Measurements from ENCODE around the gene AP3S1.

AP3S1 gene

DNA sequence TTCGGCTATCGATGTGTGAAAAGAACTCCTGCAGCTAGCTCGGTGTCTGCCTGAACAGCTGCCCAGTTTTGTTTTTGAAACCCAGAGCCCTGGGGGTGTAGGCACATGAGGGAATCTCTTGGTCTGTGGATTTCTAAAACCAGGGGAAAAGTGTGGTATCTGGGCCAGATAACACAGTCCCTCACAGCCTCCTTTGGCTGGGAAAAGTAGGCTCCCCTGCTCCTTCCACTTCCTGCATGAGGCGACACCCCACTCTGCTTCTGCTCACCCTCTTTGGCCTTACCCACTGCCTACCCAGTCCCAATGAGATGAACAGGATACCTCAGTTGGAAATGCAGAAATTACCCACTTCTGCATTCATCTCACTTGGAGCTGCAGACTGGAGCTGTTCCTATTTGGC lies 15.8 kb upstream of the AP3S1 start:
- DNase-seq = no peak

DNA sequence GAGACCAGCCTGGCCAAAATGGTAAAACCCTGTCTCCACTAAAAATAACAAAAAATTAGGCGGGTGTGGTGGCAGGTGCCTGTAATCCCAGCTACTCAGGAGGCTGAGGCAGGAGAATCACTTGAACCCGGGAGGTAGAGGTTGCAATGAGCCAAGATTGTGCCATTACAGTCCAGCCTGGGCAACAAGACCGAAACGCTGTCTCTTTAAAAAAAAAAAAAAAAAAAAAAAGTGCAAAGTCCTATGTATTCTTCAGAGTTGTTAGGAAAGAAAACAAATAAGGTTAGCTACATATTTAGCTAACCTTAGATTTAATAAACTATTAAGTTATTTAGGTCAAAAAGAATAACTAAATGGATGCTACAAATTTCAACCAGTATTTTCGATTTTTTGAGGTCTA lies 11.8 kb upstream of the AP3S1 start:
- DNase-seq = no peak

DNA sequence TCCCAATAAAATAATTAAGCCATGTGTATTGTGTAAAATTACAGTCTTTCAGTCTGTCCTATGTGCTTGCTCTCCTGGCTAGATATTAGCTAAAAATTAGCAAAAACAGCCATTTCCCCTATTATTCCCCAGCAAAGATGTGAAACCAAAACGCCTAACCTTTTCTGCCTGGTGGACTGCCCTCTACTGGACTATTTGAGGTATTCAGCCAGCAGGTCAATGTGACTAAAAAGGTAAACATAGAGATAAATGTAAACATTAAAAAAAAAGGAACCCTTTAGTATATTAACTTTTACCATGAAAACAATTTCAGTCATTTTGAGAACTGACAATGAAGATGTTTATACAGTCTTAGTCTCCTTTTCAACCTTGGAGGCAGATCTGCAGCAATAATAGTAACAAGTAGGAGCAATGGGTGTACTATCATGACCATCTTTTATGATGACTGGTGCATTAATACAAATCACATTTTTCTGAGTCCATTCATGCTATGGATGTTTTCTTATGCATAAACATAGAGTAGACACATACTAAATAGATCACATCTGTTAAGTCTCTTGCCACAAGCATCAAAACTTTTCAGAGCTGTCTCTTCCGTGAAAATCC lies 10.5 kb upstream of the AP3S1 start:
- no peak for DNase-seq

DNA sequence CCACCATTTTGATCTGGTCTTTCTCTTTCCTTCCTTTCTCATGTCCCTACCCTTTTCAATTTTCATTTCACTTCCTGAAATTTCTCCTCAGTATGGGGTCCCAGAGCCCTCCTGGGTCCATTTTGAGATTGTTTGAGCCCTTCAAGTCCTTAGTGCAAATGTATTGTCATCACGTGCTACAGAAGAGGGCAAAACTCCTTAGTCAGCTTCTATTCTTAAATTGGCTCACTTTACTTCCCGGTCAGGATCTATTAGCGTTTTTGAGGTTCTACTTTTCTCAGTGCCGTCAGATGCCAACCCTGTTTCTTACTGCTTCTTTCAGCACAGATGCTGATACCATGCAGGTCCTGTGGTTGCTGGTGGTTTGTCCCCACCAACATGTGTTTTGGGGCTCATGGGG lies 6.3 kb upstream of the AP3S1 start:
- no peak for DNase-seq

DNA sequence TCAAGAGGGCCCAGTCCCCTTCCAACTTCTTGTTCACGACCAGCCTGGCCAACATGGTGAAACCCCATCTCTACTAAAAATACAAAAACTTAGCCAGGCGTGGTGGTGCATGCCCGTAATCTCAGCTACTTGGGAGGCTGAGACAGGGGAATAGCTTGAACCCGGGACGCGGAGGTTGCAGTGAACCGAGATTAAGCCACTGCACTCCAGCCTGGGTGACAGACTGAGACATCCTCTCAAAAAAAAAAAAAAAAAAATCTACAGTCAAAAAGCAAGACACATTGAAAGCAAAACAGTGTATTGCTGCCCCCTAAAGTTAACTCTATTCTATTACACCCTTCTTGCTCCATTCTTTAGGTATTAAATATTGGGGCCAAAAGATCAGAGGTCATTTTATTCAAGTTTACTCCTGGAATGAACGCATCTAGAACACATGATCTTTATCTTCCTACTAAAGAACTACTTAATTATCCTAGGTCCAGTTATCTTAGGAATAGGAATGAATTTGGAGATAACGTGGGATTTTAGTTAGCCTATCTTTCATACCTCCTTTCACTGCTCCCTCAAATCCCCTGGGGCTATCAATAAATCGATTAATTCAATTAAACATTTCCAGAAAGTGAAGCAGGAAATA lies 2.7 kb upstream of the AP3S1 start:
- DNase-seq = no peak

DNA sequence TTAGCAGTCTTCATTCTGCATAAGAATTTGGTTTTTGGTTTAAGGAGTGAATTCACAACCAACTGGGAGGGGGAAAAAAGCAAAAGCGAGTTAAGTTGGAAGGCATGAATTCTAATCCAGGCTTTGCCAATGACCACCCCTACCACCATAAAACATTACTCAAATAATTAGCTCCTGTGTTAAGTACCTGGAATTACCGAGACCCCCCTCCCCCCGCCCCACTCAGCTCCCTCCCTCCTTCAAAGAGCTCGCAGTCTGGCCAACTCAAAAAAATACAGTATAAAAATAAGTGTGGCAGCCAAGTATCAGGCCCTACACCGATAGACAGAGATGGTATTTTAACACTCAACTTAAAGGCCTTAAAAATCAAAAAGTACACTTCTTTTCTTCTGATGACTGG lies 862 bp upstream of the AP3S1 start:
- no peak for DNase-seq

DNA sequence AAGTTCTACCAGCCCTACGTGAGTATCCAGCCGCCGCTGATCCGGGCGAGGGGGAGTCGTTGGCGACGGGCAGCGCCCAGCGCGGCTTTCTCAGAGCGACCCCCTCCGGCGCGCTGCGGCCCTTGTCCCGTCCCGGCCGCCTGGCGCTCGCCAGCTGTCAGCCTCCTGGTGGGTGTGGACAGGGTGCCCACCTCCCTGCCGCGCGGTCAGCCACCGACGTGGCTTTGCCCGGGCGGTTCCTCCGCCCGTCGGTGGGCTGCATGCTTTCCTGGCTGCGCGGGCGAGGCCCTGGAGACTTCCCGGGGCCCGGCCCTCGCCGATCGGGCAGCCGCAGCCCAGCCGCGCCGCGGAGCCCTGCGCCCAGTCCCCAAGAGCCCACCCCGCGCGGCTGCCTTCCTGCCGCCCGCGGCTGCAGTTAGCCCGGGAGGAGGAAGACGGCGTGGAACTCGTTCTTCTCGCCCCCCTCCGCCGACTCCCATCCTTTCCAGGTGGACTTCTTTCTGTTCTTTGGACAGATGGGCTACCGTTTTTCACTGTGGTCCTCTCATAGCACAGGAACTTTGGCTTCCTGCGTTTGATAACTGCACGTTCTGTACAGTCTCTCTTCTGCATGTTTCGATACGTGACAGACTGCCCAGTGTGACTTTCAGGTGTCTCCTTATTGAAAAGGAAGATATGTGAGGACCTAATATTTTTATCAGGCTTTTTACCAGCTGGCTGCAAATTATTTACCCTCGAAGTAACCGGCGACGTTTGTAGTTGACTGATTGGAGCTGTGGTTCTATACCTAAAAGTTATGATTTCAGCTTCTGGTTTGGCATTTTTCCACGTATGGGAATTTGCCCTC lies 577 bp downstream of the AP3S1 start:
- peak in 1 of 4 experiments; percentile 9 for DNase-seq

DNA sequence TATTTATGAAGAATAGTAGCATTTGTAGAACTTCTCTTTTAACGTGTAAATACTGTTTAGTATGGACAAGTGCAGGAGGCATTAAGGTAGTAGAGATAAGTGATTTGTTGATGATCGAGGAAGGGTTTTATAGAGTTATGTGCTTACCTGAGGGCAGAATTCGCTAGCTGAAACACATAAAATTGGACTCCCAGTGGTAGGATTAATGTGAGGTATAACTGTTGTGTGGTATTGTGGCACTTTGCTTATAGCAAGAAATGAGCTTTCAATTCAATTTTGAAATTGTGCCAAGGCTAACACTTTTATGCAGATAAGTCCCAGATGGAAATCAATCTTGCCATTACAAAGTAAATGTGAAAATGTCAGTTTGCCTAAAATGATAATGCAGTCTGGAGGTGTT lies 1.2 kb downstream of the AP3S1 start:
- no peak for DNase-seq

DNA sequence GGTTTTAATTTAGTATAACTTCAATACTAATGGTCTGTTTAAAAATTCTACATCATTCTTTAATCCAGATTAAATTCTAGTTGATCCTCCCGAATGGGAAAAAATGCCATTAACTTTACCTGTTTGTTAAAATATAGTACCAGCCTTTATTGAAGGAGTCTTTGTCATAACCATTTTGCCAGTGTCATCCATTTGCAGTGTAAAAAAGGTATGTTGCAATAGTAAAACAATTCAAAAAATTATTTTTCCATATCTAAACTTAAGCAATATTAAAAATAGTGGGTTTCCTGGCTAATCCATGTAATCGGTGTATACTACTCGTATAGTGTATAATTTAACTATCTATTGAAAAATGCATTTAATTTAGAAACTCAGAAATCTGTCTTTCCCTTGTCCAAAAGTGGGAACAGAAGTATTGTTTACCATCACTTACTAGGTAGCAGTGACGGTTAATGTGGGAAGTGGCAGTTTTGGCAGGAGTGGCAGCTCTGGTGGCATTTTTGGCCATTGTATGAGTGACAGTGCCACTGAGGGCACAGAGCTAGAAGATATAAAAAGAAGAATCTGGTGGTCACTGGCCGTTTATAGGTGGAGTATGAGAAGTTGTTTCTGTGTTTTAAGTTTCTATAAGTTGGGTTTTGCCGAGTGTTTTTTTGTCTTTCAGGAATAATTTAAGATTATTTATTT lies 1.9 kb downstream of the AP3S1 start:
- no peak for DNase-seq

DNA sequence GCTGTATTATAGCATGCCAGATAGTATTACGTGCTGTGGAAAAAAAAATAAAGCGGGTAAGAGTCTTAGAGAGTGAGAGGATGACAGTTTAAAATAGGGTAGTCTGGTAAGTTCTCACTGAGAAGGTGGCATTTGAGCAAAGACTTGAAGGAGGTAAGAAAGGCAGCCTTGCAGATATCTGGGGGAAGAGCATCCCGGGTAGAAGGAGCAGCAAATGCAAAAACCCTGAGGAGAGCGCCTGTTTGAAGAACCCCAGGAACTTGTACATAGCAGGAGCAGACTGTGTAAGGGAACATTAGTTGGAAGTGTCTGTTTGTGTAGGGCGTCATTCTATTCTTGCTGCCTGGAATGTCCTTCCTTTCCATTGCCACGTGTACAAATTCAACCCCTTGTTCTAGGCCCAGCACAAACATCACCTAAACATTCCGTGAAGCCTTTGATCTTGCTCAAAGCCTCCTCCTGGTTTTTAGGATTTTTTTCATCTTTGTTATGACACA lies 2.6 kb downstream of the AP3S1 start:
- no peak for DNase-seq

DNA sequence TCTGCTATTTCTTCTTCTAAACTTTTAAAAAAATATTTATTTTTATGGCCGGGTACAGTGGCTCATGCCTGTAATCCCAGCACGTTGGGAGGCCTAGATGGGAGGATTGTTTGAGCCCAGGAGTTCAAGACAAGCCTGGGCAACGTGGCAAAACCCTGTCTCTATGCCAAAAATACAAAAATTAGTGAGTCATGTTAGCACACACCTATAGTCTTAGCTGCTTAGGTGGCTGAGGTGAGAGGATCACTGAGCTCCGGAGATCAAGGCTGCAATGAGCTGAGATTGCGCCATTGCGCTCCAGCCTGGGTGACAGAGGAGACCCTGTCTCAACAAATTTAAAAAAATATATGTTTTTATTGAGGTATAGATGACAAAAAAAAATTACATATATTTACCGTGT lies 5.6 kb downstream of the AP3S1 start:
- DNase-seq = no peak

DNA sequence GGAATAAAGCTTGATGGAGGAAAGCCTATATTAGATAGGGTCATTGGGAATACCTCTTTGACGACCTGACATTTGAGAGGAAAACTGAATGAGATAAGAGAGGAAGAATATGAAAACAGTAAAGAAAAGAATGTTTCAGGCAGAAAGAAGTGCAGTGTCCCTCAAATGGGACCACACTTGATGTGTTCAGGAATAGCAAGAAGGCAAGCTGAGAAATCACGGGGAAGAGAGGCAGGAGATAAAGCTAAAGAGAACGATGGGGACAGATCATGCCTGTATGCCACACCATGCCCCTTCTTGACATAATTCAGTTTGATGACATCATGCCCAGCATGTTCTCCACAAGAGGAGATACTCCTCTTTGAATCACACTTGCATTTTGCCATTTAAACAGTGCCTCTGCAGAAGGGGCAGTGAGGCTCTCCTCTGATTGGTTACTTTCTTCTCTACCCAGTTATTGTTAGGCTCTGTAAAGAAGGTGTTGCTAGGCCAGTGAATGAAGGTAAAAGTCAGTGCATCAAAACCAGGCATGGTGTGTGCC lies 7.6 kb downstream of the AP3S1 start:
- DNase-seq = no peak

DNA sequence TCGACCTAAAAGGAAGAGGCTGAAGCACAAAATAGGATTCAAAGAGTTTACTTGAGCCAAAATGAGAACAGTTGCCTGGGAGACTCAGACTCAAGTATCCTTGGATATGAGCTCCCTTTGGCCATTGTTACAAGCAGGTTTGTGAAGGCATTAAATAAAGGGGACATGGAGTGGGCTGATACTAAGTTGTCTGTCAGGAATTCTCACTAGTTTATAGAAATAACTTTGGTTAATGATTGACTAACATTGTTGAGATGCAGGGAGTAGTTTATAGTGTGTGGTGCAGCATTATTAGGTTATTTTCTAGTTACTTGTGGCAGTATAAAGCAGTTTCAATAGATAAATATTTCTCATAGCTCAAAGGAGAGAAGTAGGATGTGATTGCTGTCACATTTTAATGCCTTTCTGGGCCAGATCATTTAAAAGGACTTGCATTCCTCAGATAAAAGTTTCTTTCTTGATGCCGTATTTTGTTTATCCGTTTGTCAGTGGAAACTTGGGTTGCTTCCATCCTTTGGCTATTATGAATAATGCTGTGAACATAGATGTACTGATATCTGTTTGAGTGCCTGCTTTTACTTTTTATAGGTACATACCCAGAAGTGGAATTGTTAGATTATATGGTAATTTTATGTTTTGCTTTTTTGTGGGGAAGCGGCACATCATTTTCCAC lies 9.1 kb downstream of the AP3S1 start:
- no peak for DNase-seq

DNA sequence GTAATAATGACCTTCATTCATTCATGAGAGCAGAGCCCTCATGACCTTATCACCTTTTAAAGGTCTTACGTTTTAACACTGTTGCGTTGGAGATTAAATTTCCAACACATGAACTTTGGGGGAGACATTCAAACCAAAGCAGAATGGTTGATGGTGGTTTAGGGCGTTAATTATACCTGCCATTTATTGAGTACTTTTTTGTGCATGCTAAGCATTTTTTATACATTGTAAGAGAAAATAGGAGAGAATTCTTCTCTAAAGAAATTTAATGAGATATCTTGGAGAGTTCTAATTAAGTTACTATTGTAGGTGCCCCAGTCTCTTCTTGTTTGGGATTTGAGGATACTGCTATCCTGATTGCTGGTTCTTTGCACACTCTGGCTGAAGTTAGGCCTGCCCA lies 12.4 kb downstream of the AP3S1 start:
- no peak for DNase-seq

DNA sequence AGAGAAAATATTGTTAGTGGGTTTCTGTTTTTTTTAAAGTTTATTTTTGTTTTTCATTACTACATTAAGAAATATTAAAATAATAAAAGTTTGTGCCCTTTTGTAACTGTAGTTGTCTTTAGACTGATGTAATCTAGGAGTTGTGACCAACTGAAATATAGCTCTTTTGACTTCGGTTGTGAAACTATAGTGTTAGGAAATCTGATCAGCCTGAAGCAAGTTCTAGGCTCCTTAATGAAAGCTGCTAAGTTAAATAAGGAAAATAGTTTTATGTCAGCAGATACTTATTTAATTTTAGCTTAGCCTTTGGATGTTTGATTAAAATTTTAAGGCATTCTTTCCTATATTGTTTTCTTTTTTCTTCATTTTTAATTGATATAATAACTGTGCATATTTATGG lies 14.2 kb downstream of the AP3S1 start:
- no peak for DNase-seq

DNA sequence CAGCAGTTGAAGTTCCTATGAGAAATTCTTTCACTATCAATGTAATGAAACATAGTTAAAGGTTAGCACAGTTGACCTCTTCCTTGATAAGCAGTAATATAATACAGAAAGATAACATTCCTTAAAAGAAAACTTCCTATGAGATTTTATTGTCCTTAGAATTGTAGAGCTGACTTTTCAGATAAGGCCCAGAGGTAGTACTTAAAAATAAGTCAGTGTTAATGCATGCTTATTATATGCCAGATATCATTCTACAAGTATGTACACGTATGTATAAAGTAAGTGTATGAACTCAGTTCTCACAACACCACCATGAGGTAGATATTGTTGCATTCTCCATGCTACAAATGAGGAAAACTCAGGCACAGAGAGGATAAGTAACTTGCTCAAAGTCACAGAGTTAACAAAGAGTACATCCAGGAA lies 15.3 kb downstream of the AP3S1 start:
- DNase-seq = no peak

DNA sequence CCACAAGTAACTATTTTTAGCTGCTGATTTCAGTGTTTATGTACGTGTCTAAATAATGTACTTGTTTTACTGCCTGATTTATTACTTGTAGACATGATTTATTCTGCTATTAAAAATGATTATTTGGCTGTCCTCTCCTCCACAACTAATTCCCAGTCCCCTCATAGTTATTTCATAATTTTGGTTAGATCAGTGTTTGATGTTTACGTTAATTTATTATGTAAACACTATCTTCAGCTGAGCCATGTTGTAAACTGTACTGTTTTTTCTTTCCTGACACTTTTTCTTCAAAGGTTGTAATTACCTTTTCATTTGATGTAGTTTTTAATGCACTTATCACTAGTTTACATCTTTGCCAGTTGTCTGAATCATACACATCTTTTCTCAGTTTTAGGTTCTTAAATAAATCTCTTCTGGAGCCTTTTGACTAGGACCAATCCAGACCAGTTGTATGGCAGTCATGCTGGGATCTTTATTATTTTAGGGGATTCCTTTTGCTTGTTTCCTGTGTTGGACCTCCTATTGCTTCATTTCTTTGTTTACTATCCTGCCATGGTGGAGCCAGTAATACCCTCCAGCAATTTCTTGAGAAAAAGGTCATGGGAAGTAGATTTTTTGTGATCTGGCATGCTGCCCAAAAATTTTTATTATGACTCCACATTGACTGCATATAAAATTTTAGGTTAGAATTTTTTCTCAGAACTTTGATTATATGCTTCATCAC lies 16.1 kb downstream of the AP3S1 start:
- DNase-seq = no peak

DNA sequence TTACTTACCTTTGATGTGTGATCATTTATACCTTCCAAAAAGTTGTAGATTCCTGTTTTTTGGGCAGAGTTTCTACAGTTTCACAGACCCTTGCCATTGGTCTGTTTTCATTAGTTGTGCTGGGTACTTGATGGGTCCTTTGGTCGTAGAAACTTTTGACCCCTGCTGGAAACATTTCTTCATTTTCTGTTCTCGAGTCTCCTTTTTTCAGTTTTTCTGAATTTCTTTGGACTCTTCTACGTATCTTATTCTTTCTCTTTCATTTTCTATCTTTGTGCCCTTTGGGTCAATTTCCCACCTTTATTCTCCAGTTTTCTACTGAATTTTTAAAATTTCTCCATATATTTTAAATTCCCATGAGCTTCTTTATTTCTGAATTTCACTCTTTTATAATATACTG lies 16.7 kb downstream of the AP3S1 start:
- DNase-seq = no peak

DNA sequence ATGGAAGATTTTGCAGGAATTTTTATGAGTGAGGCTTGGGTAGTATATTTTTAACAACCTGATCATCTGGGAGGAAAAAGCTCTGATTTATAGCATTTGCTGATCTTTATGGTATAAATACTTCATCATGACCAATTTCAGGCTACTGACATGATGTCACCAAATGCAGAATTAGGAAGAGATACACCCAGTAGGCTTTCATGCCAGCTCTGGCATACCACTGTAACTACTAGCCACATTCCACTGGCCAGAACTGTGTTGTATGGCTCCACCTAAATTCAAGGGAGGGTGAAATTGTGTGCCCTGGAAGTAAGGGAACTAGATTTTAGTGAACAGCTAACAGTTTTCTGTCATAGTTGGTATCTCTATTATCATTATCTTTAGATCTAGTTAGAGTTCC lies 17.6 kb downstream of the AP3S1 start:
- no peak for DNase-seq

DNA sequence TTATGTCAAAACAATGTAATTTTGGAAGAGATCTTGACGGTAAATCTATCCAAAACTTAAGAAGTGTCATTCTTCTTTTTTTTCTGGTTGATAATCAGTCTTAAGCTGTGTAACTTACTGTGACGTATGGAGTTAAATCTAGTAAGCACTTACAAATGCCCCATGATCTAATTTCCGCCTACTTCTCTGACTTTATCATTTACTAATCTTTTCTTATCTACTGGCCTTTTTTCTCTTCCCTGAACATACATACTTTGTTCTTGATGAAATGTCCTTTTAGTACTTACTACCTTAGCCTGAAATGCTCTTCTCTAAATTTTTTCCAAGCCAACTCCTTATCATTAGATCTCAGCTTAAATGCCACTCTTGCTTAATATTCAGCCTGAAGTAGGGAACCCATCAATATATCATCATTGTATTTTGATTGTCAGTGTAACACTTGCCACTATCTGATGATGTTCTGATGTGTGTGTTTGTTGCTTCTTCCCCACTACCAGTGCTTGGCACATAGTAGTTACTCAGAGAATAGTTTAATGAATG lies 27.6 kb downstream of the AP3S1 start:
- no peak for DNase-seq

DNA sequence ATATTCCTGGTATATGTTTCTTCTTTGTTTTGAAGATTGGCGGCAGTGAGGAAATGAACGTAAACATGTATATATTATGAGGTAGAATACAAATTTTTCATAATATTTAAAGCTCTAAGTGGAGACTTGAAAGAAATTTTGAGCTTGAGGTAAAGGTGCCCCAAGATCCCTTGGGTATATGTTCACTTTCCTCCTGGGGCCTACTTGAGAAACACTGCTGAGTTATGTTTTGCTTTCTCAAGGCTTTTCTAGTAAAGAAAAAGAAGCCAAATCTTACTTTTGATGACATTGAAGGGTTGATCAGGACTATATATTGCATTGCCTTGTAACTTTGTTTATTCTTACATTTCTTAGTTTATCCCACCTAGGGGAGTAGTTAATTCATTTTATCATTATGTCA lies 30.7 kb downstream of the AP3S1 start:
- DNase-seq = no peak

DNA sequence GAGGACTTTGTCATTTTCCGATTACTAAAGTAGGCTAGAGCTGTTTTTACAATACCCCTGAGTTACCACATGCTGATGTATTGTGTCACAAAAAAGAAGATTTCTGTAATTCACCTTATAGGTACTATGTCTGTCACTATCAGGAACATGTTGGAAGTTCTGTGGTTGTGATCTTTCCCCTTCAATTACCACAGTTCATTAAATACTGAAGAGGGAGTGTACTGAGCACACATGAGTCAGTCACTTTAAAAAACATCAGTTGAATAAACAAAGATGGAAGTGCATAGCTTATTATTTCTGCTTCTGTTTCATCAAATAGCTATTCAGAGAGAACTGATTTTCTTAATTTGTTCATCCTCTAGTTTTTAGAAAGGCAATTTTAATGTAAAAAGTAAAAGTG lies 31.7 kb downstream of the AP3S1 start:
- no peak for DNase-seq
